Measurements from ENCODE around the gene ADCY9. TPM values are rescaled to one million over a fixed set of nuclear protein-coding genes. Genes with fewer than 3 reads are reported as not detected.
A peak's percentile ranks its signal among the peaks of the same experiment; 100 is the strongest.

The ADCY9 gene
- total and polyA plus RNA-seq, 8 donors = 9.8 to 61.1 (median 12.9) TPM

DNA sequence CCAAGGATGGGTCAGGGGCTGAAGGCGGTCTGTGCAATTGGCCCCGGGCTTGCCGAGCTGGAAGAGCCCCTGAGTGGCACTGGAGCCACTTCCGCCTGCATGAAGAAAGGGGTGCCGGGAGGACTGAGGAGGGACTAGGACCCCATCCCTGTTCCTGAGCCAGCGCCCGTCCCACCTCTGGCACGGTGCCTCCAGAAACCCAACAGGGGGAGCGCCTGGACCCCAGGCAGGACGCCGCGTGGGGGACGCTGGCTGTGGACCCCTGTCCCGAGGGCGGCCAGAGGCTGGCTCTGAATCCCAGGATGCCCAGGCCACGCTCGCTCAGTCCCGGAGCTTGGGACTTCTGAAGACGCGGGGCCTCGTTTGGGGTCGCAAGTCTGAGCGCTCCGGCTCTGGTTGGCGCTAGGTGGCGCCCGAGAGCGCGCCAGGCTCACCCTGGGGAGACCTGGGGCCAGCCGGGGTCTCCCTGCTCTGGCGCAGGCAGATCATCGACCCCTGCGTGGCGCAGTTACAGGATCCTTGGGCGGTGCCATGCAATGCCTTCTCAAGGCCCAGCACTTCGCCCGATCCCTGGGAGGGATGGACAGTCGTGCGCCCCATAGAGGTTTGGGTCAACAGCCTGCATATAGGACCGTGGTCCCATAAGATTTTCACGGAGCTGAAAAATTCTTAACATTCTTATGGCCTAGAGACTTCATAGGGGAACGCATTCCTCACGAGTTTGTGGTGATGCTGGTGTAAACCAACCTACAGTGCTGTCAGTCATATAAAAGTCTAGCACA lies 177.2 kb downstream of the ADCY9 start:
- intact Hi-C loops (cut with DNase I) = no loop called here
- ATAC-seq (peak; percentile 96), DNase-seq (peak in 3 of 4 donors; percentile 78 to 92 (median 84))
- Histone ChIP-seq H3K9me3 (no peaks in the 10 kb centered on the region), H3K4me1 (peaks cover 9 to 10% of the 10 kb centered on the region in 2 donors), H3K27ac (no peak overlapping the region), H3K36me3 (no peaks in the 10 kb centered on the region), H3K27me3 (peaks cover 0 to 7% of the 10 kb centered on the region in 2 donors), H3K4me3 (peak overlapping the region; percentile 31 to 47)
- TF ChIP-seq, protein P1, sequence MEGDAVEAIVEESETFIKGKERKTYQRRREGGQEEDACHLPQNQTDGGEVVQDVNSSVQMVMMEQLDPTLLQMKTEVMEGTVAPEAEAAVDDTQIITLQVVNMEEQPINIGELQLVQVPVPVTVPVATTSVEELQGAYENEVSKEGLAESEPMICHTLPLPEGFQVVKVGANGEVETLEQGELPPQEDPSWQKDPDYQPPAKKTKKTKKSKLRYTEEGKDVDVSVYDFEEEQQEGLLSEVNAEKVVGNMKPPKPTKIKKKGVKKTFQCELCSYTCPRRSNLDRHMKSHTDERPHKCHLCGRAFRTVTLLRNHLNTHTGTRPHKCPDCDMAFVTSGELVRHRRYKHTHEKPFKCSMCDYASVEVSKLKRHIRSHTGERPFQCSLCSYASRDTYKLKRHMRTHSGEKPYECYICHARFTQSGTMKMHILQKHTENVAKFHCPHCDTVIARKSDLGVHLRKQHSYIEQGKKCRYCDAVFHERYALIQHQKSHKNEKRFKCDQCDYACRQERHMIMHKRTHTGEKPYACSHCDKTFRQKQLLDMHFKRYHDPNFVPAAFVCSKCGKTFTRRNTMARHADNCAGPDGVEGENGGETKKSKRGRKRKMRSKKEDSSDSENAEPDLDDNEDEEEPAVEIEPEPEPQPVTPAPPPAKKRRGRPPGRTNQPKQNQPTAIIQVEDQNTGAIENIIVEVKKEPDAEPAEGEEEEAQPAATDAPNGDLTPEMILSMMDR (IDR thresholded peaks at IDR 0.05) = peak; percentile 88 to 93

- TF ChIP-seq, protein P1 (IDR thresholded peaks at IDR 0.05) = no peak
- Histone ChIP-seq H3K27me3 (peaks cover 0 to 7% of the 10 kb centered on the region in 2 donors), H3K9me3 (no peaks in the 10 kb centered on the region), H3K27ac (no peak overlapping the region), H3K4me1 (peaks cover 9 to 10% of the 10 kb centered on the region in 2 donors), H3K36me3 (no peaks in the 10 kb centered on the region), H3K4me3 (peak overlapping the region; percentile 31 to 47)
- DNase-seq (no peak), ATAC-seq (peak; percentile 71)
- intact Hi-C loops (cut with DNase I) = no loop called here
These were observed 177.8 kb downstream of the ADCY9 start for GRCh38 chr16:3938471-3938842.

GRCh38 chr16:3937066-3937875 lies 179.0 kb downstream of the ADCY9 start:
- H3K27ac ChIP-seq = no peak overlapping the region
- peaks cover 9 to 10% of the 10 kb centered on the region in 2 donors for H3K4me1 ChIP-seq
- DNase-seq = no peak
- no peaks in the 10 kb centered on the region for H3K9me3 ChIP-seq
- peaks cover 0 to 7% of the 10 kb centered on the region in 2 donors for H3K27me3 ChIP-seq
- H3K36me3 ChIP-seq = no peaks in the 10 kb centered on the region
- ATAC-seq = no peak
- H3K4me3 ChIP-seq = no peak overlapping the region
- intact Hi-C loops (cut with DNase I) = no loop called here
- TF ChIP-seq, protein P1 (IDR thresholded peaks at IDR 0.05) = no peak

GRCh38 chr16:3935921-3936320 lies 180.3 kb downstream of the ADCY9 start:
- H3K27ac ChIP-seq = no peak overlapping the region
- DNase-seq (no peak), ATAC-seq (no peak)
- H3K9me3 ChIP-seq = no peaks in the 10 kb centered on the region
- H3K4me3 ChIP-seq = no peak overlapping the region
- H3K36me3 ChIP-seq = no peaks in the 10 kb centered on the region
- H3K4me1 ChIP-seq = peaks cover 9 to 10% of the 10 kb centered on the region in 2 donors
- intact Hi-C loops (cut with DNase I) = no loop called here
- TF ChIP-seq, protein P1 (IDR thresholded peaks at IDR 0.05) = no peak
- H3K27me3 ChIP-seq = peaks cover 0 to 7% of the 10 kb centered on the region in 2 donors

Measured in left lung (tissue), 10 donors.